Superior temporal gyrus (tissue), 1 donor: ENCODE data around the gene ATP6AP1.
"Not testable (repeated sequence)": the region's sequence is repeated elsewhere in the genome, so short reads cannot be mapped to it uniquely, and the experiment has no call there.

Experiments
- DNase-seq: peaks from one replicate; pipeline ENCODE4 v3.0.0-alpha.2; 2016; ENCODE audit errors: extremely low spot score

ATP6AP1 gene, protein sequence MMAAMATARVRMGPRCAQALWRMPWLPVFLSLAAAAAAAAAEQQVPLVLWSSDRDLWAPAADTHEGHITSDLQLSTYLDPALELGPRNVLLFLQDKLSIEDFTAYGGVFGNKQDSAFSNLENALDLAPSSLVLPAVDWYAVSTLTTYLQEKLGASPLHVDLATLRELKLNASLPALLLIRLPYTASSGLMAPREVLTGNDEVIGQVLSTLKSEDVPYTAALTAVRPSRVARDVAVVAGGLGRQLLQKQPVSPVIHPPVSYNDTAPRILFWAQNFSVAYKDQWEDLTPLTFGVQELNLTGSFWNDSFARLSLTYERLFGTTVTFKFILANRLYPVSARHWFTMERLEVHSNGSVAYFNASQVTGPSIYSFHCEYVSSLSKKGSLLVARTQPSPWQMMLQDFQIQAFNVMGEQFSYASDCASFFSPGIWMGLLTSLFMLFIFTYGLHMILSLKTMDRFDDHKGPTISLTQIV

DNA sequence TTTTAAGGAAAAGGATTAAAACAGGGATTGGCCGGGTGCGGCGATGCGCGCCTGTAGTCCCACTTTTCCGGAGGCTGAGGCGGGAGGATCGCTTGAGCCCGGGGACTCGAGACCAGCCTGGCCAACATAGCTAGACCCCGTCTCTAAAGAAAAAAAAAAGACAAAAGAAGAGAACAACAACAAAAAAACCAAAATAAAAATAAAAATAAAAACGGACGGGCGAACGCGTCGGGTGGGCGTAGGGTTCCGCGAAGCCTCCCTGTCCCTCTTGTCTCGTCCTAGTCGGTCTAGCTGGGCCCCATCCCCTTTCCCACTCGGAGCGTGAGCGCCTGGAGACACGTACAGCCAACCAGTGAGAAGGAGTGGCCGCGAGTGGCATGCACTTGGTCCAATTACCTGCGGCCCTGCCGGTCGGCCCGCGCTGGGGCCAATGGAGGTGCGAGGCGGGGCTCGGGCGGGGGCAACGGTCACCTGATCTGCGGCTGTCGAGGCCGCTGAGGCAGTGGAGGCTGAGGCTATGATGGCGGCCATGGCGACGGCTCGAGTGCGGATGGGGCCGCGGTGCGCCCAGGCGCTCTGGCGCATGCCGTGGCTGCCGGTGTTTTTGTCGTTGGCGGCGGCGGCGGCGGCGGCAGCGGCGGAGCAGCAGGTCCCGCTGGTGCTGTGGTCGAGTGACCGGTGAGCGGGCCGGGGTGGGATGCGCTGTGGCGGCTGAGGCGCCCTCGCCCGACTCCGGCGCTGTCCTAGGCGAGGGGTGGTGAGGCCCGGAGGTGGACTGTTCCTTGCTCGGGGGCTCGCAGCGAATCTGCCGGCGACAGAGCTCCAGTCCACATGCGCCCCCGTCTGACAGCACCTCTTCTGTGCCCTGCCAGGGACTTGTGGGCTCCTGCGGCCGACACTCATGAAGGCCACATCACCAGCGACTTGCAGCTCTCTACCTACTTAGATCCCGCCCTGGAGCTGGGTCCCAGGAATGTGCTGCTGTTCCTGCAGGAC lies at the start of gene ATP6AP1:
TSS of gene ATP6AP1 (plus strand) at position 502 of the 996 bp plus-strand sequence. CDS start at position 518, 16 bp downstream.
- peak; percentile 88 for DNase-seq

DNA sequence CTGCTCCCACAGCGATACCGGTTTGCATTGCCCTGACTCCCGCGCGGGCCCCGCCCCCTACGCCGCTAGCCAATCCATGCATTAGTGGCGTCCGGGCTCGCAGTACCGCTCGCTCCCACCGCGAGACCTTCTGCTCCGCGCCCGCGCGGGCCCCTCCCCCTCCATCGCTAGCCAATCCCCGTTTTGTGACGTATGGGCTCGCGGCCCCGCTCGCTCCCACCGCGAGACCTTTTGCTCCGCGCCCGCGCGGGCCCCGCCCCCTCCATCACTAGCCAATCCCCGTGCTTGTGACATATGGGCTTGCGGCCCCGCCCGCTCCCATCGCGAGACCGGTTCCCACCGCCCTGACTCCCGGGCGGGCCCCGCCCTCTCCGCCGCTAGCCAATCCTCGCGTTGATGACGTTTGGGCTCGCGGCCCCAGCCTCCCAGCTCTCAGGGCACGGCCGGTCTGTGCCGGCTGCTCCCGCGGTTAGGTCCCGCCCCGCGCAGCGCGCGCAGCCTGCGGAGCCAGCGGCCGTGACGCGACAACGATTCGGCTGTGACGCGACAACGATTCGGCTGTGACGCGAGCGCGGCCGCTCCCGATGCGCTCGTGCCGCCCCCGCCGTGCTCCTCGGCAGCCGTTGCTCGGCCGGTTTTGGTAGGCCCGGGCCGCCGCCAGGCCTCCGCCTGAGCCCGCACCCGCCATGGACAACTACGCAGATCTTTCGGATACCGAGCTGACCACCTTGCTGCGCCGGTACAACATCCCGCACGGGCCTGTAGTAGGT lies 49.5 kb upstream of the ATP6AP1 start, which contains the start of gene EMD:
TSS of gene EMD (plus strand) at position 497 of the 770 bp plus-strand sequence. CDS start at position 687, 190 bp downstream.
- peak; percentile 91 for DNase-seq

- DNase-seq, result no peak
Observed at GRCh38 chrX:154379569-154379951, 48.9 kb upstream of the ATP6AP1 start.

DNA sequence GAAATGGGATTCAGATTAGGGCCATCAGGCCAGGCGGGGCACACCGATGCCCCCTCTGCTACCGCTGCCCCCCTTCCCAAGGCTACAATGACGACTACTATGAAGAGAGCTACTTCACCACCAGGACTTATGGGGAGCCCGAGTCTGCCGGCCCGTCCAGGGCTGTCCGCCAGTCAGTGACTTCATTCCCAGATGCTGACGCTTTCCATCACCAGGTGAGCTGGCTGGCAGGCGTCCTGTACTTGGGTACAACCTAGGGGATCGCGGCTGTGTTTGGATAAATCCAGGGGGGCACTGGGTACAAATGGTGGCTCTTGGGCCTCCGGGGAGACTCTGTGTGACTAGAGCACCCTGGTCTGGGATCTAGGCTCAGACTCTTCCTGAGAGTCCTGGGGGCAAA lies 48.3 kb upstream of the ATP6AP1 start:
- no peak for DNase-seq

GRCh38 chrX:154380787-154381186 lies 47.7 kb upstream of the ATP6AP1 start:
- DNase-seq, result no peak

GRCh38 chrX:154381271-154381670 lies 47.2 kb upstream of the ATP6AP1 start:
- DNase-seq, result no peak

GRCh38 chrX:154382483-154383069 lies 45.9 kb upstream of the ATP6AP1 start:
- no peak for DNase-seq

DNA sequence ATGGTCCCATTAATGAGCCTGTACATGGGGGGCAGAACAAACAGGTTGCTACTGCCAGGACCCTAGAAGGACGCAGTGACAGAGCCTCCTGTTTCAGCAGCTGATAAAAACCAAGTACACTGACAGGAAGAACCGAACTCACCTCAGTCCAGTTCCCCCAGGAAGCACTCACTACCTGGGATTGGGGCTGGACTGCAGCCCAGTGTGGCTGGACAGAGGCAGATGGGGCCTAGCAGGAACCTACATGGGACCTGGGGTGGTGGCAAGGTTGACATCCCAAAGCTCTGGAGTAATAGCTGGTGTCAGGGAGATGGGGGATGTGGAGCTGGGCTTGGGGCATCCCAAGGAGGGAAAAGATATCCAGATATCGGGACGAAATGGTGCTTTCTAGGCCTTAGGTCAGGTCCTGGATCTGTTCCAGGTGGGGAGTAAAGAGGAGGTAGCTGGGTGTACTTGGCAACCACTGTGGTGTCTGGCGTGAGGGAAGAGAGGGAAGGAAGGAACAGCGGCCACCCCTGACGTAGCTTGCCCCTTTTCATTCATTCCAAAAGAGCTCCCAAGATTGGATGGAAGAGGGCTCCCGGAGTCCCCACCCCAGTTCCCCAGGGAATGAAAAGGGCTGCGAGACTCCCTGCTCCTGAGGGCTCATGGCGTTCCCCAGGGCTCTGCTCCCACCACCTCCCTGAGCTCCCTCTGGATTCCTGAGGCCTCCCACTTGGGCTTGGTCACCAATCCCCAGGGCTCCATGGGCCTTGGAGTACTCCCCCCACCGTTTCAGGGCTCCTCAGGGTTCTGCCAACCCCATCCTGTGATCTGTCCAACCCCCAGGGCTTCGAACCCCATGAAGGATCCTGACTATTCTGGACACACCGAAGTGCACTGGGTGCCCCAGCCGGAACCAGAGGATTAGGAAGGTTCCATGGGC lies 44.9 kb upstream of the ATP6AP1 start:
- no peak for DNase-seq

GRCh38 chrX:154384284-154384892 lies 44.1 kb upstream of the ATP6AP1 start:
- no peak for DNase-seq

DNA sequence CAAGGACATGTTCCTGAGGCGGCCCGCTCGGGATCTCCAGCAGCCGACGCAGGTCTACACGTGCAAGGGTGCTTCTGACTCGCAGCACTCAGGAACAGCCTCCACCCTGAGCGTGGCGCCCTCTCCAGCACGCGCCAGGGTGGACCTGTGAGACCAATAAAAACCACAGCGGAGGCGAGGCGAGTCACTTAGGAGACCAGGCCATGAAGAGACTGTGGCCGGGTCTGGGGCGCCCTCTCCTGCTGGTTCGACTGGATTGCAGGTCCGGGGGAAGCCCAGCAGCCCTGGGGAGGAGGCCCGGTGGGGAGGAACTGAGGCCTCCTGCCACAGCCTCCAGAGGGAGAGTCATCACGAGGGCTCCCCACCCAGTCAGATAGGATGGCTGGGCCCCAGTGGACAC lies 40.4 kb upstream of the ATP6AP1 start:
- DNase-seq, result not testable (repeated sequence)

- not testable (repeated sequence) for DNase-seq
Observed at GRCh38 chrX:154388649-154389048, 39.8 kb upstream of the ATP6AP1 start.

DNA sequence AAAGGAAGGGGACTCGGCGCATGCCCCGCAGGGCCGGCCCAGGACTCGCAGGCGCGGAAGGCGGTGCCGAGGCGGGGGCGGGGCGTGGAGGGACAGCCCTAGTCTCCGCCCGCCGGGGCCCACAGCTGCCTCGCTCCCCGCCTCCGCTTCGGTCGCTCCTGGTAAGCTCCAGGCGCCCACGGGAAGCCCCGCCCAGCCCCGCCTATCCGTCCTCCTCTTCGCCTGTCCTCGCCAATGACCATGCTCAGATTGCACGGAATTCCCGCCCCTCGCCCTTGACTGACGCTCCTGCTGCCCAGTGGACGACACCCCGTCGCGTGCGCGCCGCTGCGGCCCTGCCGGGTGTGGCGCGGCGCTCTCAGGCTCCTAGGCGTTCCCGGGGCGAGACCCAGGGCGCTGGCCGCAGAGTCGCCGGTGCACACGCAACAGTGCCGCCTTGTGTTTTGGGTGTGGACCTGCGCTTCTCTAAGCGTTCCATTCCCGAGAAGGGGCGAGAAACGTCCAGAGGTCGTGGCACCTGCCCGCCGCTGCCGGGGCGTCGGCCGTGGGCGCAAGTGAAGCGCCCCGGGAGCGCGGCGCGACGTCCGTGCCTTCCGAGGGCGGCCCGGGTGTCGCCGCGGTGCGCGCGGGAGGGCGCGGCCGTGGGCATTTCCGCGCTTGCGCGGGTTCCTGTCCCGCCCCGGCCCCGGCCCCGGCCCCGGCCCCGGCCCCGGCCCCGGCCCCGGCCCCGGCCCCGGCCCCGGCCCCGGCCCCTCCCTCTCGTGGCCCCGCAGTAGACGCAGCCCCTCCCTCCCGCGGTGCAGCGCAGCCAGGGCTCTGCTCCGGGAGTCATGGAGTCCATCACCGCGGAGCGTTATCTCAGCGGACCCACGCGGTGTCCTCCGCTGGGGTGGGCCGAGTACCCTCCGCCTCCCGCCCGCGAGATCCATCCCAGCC lies 38.4 kb upstream of the ATP6AP1 start:
- DNase-seq, result not testable (repeated sequence)

GRCh38 chrX:154396363-154396762 lies 32.1 kb upstream of the ATP6AP1 start:
- DNase-seq, result not testable (repeated sequence)

- DNase-seq, result no peak
Observed at GRCh38 chrX:154396973-154397887, 31.2 kb upstream of the ATP6AP1 start.

- peak; percentile 95 for DNase-seq
Observed at GRCh38 chrX:154397888-154398667, 30.4 kb upstream of the ATP6AP1 start, which contains the start of gene RPL10. TSS of gene RPL10 (plus strand) at chrX:154398377. CDS start at chrX:154398520, 143 bp downstream.
